ENCODE results near the gene TUBA1C. TPM values are rescaled to one million over a fixed set of nuclear protein-coding genes. Genes with fewer than 3 reads are reported as not detected.

The TUBA1C gene
- polyA plus RNA-seq, 1 donor (not counting 4 experiments of a cell fraction or from before 2014, with no cell fraction given): 1,922 TPM

GRCh38 chr12:49301760-49302159 is 36.9 kb downstream of the TUBA1C start:
- dilution Hi-C loops (cut with MboI; ENCODE audit: extremely low pct_ligation_motif_present, low sequenced_read_pairs): no loop called here
- Histone ChIP-seq H3K9me3 (ENCODE audit: control insufficient read depth, low read depth, low read length) (no peaks in the 10 kb centered on the region), H3K9me1 (ENCODE audit: control insufficient read depth, extremely low read depth, insufficient read depth, low read length) (no peaks in the 10 kb centered on the region), H2AFZ (ENCODE audit: control insufficient read depth, low read length) (no peak overlapping the region), H3K27ac (ENCODE audit: control insufficient read depth, insufficient read depth, low read length) (no peak overlapping the region), H3K9ac (ENCODE audit: control insufficient read depth, extremely low read depth, insufficient read depth, low read length) (no peak overlapping the region), H3K4me1 (ENCODE audit: control insufficient read depth, extremely low read depth, insufficient read depth, low read length) (peaks cover 5% of the 10 kb centered on the region), H4K20me1 (ENCODE audit: control insufficient read depth, extremely low read depth, insufficient read depth, low read length) (no peaks in the 10 kb centered on the region), H3K27me3 (ENCODE audit: control insufficient read depth, extremely low read depth, insufficient read depth, low read length) (peaks cover 20% of the 10 kb centered on the region), H3K4me3 (ENCODE audit: control insufficient read depth in 2 of 3, extremely low read depth in 1 of 3, insufficient read depth in 2 of 3, low read depth in 1 of 3, low read length in 3 of 3) (no peak overlapping the region), H3K36me3 (ENCODE audit: control insufficient read depth in 2 of 2, extremely low read depth in 1 of 2, insufficient read depth in 2 of 2, low read length in 2 of 2) (no peaks in the 10 kb centered on the region), H3K79me2 (ENCODE audit: control insufficient read depth, insufficient read depth, low read length) (no peaks in the 10 kb centered on the region), H3K4me2 (ENCODE audit: control insufficient read depth, extremely low read depth, insufficient read depth, low read depth, low read length) (no peak overlapping the region)
- no peak for TF ChIP-seq EZH2 (IDR thresholded peaks at IDR 0.05; ENCODE audit: low read length)
- no peak for TF ChIP-seq CTCF (optimal IDR thresholded peaks at IDR 0.05 in 1 of 3, IDR thresholded peaks at IDR 0.05 in 1 of 3, conservative IDR thresholded peaks at IDR 0.05 in 1 of 3; ENCODE audit: extremely low read depth in 1 of 3, insufficient read depth in 2 of 3, low read length in 3 of 3)
- FAIRE-seq: no peak
- DNase-seq (ENCODE audit: low read depth, low spot score): no peak

- Histone ChIP-seq H3K4me1 (ENCODE audit: control insufficient read depth, extremely low read depth, insufficient read depth, low read length) (no peaks in the 10 kb centered on the region), H3K27me3 (ENCODE audit: control insufficient read depth, extremely low read depth, insufficient read depth, low read length) (no peaks in the 10 kb centered on the region), H4K20me1 (ENCODE audit: control insufficient read depth, extremely low read depth, insufficient read depth, low read length) (no peaks in the 10 kb centered on the region), H2AFZ (ENCODE audit: control insufficient read depth, low read length) (no peak overlapping the region), H3K79me2 (ENCODE audit: control insufficient read depth, insufficient read depth, low read length) (no peaks in the 10 kb centered on the region), H3K9me3 (ENCODE audit: control insufficient read depth, low read depth, low read length) (no peaks in the 10 kb centered on the region), H3K27ac (ENCODE audit: control insufficient read depth, insufficient read depth, low read length) (no peak overlapping the region), H3K4me2 (ENCODE audit: control insufficient read depth, extremely low read depth, insufficient read depth, low read depth, low read length) (no peak overlapping the region), H3K4me3 (ENCODE audit: control insufficient read depth in 2 of 3, extremely low read depth in 1 of 3, insufficient read depth in 2 of 3, low read depth in 1 of 3, low read length in 3 of 3) (no peak overlapping the region), H3K9ac (ENCODE audit: control insufficient read depth, extremely low read depth, insufficient read depth, low read length) (no peak overlapping the region), H3K36me3 (ENCODE audit: control insufficient read depth in 2 of 2, extremely low read depth in 1 of 2, insufficient read depth in 2 of 2, low read length in 2 of 2) (no peaks in the 10 kb centered on the region), H3K9me1 (ENCODE audit: control insufficient read depth, extremely low read depth, insufficient read depth, low read length) (no peaks in the 10 kb centered on the region)
- dilution Hi-C loops (cut with MboI; ENCODE audit: extremely low pct_ligation_motif_present, low sequenced_read_pairs): no loop called here
- FAIRE-seq (no peak), DNase-seq (ENCODE audit: low read depth, low spot score) (no peak)
- TF ChIP-seq EZH2 (IDR thresholded peaks at IDR 0.05; ENCODE audit: low read length) (no peak), CTCF (optimal IDR thresholded peaks at IDR 0.05 in 1 of 3, IDR thresholded peaks at IDR 0.05 in 1 of 3, conservative IDR thresholded peaks at IDR 0.05 in 1 of 3; ENCODE audit: extremely low read depth in 1 of 3, insufficient read depth in 2 of 3, low read length in 3 of 3) (no peak)
Measured at GRCh38 chr12:49304161-49304560, 39.3 kb downstream of the TUBA1C start.
